Measurements from ENCODE around the gene MRTFA. TPM values are rescaled to one million over a fixed set of nuclear protein-coding genes. Genes with fewer than 3 reads are reported as not detected.

Gene MRTFA
- total RNA-seq, 1 experiment from 2014 or later, result 28.0 TPM

GRCh38 chr22:40609216-40609615, 27.3 kb downstream of the MRTFA start:
- H3K79me2 ChIP-seq (ENCODE audit: insufficient read depth, low read length), result peaks cover 67% of the 10 kb centered on the region
- ChIA-PET RAD21 (ENCODE audit: low non-redundant PET in 1 of 2, low total read pairs in 2 of 2, uncharacterized antibody in 2 of 2, unreplicated experiment in 2 of 2) (no interaction called here), CTCF (no interaction called here), POLR2A (interaction anchor here (0.7 kb wide), 2 partner anchors 9 to 40 kb away, joined by 3 to 4 read pairs; no protein-coding TSS in a partner anchor)
- no peak overlapping the region for H3K9ac ChIP-seq (ENCODE audit: low read length)
- intact Hi-C loops (cut with micrococcal nuclease), result no loop called here
- H3K27me3 ChIP-seq (ENCODE audit: insufficient read depth, low read length), result no peaks in the 10 kb centered on the region
- DNase-seq (ENCODE audit: low read depth, low spot score) (no peak), ATAC-seq (no peak)
- H2AFZ ChIP-seq (ENCODE audit: low read depth, low read length, poor library complexity, severe bottlenecking), result no peak overlapping the region
- no peak overlapping the region for H3K4me2 ChIP-seq (ENCODE audit: low read length)
- peaks cover 3 to 11% of the 10 kb centered on the region in 2 experiments; a peak in 2 of 4 replicates for H3K4me1 ChIP-seq (ENCODE audit: control insufficient read depth in 1 of 2, insufficient read depth in 2 of 2, low read length in 2 of 2)
- no peak overlapping the region for H3K4me3 ChIP-seq (replicated peaks in 1 of 2; ENCODE audit: low read depth in 1 of 2, low read length in 2 of 2)
- no peaks in the 10 kb centered on the region for H3K9me3 ChIP-seq (ENCODE audit: control insufficient read depth in 1 of 2, insufficient read depth in 1 of 2, low read depth in 1 of 2, low read length in 2 of 2)
- H3K27ac ChIP-seq (ENCODE audit: low read depth, low read length), result no peak overlapping the region
- no peaks in the 10 kb centered on the region for H4K20me1 ChIP-seq (ENCODE audit: insufficient read depth)
- no peak for TF ChIP-seq REST (IDR thresholded peaks at IDR 0.05; ENCODE audit: low read depth)
- no peak for TF ChIP-seq ZBTB33 (IDR thresholded peaks at IDR 0.05; ENCODE audit: extremely low read depth, insufficient replicate concordance, low read length)
- TF ChIP-seq RAD21 (IDR thresholded peaks at IDR 0.05; ENCODE audit: low read depth), result no peak
- no peak for TF ChIP-seq ATF3 (IDR thresholded peaks at IDR 0.05)
- no peak for TF ChIP-seq SRF (IDR thresholded peaks at IDR 0.05; ENCODE audit: low read depth)
- no peak for TF ChIP-seq CBX3 (IDR thresholded peaks at IDR 0.05; ENCODE audit: low read depth)
- TF ChIP-seq EGR1 (IDR thresholded peaks at IDR 0.05; ENCODE audit: low read depth), result no peak
- TF ChIP-seq FOSL1 (IDR thresholded peaks at IDR 0.05; ENCODE audit: low read depth), result no peak
- no peak for TF ChIP-seq POLR2AphosphoS5 (IDR thresholded peaks at IDR 0.05; ENCODE audit: low read depth, low read length)
- TF ChIP-seq MAX (IDR thresholded peaks at IDR 0.05), result no peak
- TF ChIP-seq JUND (IDR thresholded peaks at IDR 0.05), result no peak
- no peak for TF ChIP-seq CEBPB (IDR thresholded peaks at IDR 0.05; ENCODE audit: low read depth)
- TF ChIP-seq SIN3A (IDR thresholded peaks at IDR 0.05; ENCODE audit: low read depth), result no peak
- TF ChIP-seq ZFX (IDR thresholded peaks at IDR 0.05), result no peak
- no peak for TF ChIP-seq POLR2A (IDR thresholded peaks at IDR 0.05; ENCODE audit: borderline replicate concordance, extremely low read depth, insufficient read depth, insufficient read length)
- TF ChIP-seq YY1 (IDR thresholded peaks at IDR 0.05; ENCODE audit: extremely low read depth, insufficient replicate concordance, low read depth, low read length), result no peak
- no peak for TF ChIP-seq TCF7L2 (IDR thresholded peaks at IDR 0.05; ENCODE audit: borderline replicate concordance, extremely low read depth, insufficient read depth, insufficient read length)
- no peak for TF ChIP-seq ELF1 (IDR thresholded peaks at IDR 0.05; ENCODE audit: borderline replicate concordance, low read depth)
- TF ChIP-seq SP1 (IDR thresholded peaks at IDR 0.05; ENCODE audit: low read depth), result no peak
- TF ChIP-seq CTCF (IDR thresholded peaks at IDR 0.05 in 2 of 3, conservative IDR thresholded peaks at IDR 0.05 in 1 of 3; ENCODE audit: borderline replicate concordance in 1 of 3, insufficient read depth in 1 of 3, low read depth in 2 of 3, low read length in 2 of 3), result no peak
- BruUV-seq (replicated peaks), result no TSS peak
- no peaks in the 10 kb centered on the region for H3K9me2 ChIP-seq (ENCODE audit: insufficient read depth)
- no peaks in the 10 kb centered on the region for H3K36me3 ChIP-seq (ENCODE audit: control insufficient read depth in 1 of 2, insufficient read depth in 2 of 2, low read length in 2 of 2)
